GM21528 (cell line): Measurements from ENCODE around the gene NOP56.

Experiments used
- ATAC-seq: cut with Tn5 transposase; IDR thresholded peaks from one replicate; pipeline ENCODE4 v1.9.1; 2021; ENCODE audit warnings: mild to moderate bottlenecking, moderate library complexity; ENCODE audit not compliant: unreplicated experiment, low FRiP score

Gene NOP56

GRCh38 chr20:2640260-2640659, 12.2 kb upstream of the NOP56 start:
- no peak for ATAC-seq

GRCh38 chr20:2640899-2641298, 11.5 kb upstream of the NOP56 start:
- ATAC-seq: no peak

GRCh38 chr20:2643708-2644107, 8.7 kb upstream of the NOP56 start:
- ATAC-seq: no peak

GRCh38 chr20:2652724-2653555, 508 bp downstream of the NOP56 start:
- peak; percentile 36 for ATAC-seq

GRCh38 chr20:2653556-2654383, 1.3 kb downstream of the NOP56 start:
- ATAC-seq: no peak

- no peak for ATAC-seq
These were observed 2.0 kb downstream of the NOP56 start for GRCh38 chr20:2654384-2654822.

- ATAC-seq: no peak
These were observed 2.4 kb downstream of the NOP56 start for GRCh38 chr20:2654831-2655230.

GRCh38 chr20:2655331-2656116, 3.1 kb downstream of the NOP56 start:
- no peak for ATAC-seq

GRCh38 chr20:2656471-2657117, 4.2 kb downstream of the NOP56 start:
- no peak for ATAC-seq

- no peak for ATAC-seq
These were observed 4.8 kb downstream of the NOP56 start for GRCh38 chr20:2657241-2657640.

GRCh38 chr20:2657674-2658073, 5.2 kb downstream of the NOP56 start:
- no peak for ATAC-seq

GRCh38 chr20:2658414-2659354, 6.3 kb downstream of the NOP56 start:
- no peak for ATAC-seq

- ATAC-seq: no peak
These were observed 7.1 kb downstream of the NOP56 start for GRCh38 chr20:2659547-2659946.

GRCh38 chr20:2663364-2663886, 11.0 kb downstream of the NOP56 start:
- no peak for ATAC-seq

GRCh38 chr20:2663887-2664719, 11.7 kb downstream of the NOP56 start, which contains the start of gene IDH3B:
Gene IDH3B, minus strand, starts transcription at chr20:2664216. Its CDS starts 28 bp downstream, at chr20:2664188.
- peak; percentile 88 for ATAC-seq

- ATAC-seq: no peak
These were observed 19.5 kb downstream of the NOP56 start for GRCh38 chr20:2671977-2672376.

- ATAC-seq: no peak
These were observed 20.0 kb downstream of the NOP56 start for GRCh38 chr20:2672446-2672845.

- no peak for ATAC-seq
These were observed 21.0 kb downstream of the NOP56 start for GRCh38 chr20:2673453-2673852.
